CD4-positive, alpha-beta T cell (primary cell): Measurements from ENCODE around the gene PTPRN2. TPM values are rescaled to one million over a fixed set of nuclear protein-coding genes. Genes with fewer than 3 reads are reported as not detected.

ENCODE experiments used
- ATAC-seq: fragments of 200-7000 bp; cut with Tn5 transposase; one replicate; pipeline ENCODE4 v1.10.0; 2022; ENCODE audit warnings: mild to moderate bottlenecking; ENCODE audit not compliant: poor library complexity
- CTCF ChIA-PET: fragments of 350-600 bp; sonication (Branson Sonifier 250); formaldehyde crosslinking; loops from one replicate; lab custom pipeline; 2021; ENCODE audit warnings: antibody characterized with exemption, inconsistent platforms; lab: Charles Lee
- POLR2A ChIA-PET: fragments of 350-600 bp; sonication (Branson Sonifier 250); formaldehyde crosslinking; loops from one replicate; lab custom pipeline; 2021; ENCODE audit warnings: antibody characterized with exemption, inconsistent platforms; lab: Charles Lee
- DNase-seq, 14 experiments: peaks; one replicate each; pipeline ENCODE4 v3.0.0-alpha.2; 2013 to 2020; ENCODE audit warnings: mixed read lengths in 2 of 14
- H3K27ac ChIP-seq, 2 donors: one replicate each; pipeline versions ENCODE4 v1.5.1 to v1.7.0; 2013; ENCODE audit warnings: low read length in 2 of 2, low read depth in 1 of 2, mild to moderate bottlenecking in 1 of 2
- H3K27me3 ChIP-seq, 2 experiments: 1 replicate in 1 of 2; 2 replicates in 1 of 2; pipeline versions ENCODE4 v1.6.1 to v1.7.0; 2013; ENCODE audit warnings: low read length in 2 of 2, control low read depth in 1 of 2, mild to moderate bottlenecking in 1 of 2, moderate library complexity in 1 of 2; ENCODE audit not compliant: insufficient read depth in 2 of 2, control insufficient read depth in 1 of 2
- H3K36me3 ChIP-seq: one replicate; pipeline ENCODE4 v1.6.1; 2013; ENCODE audit warnings: low read length, control low read depth; ENCODE audit not compliant: insufficient read depth
- H3K4me1 ChIP-seq: one replicate; pipeline ENCODE4 v1.6.1; 2013; ENCODE audit warnings: low read length, control low read depth; ENCODE audit not compliant: insufficient read depth
- H3K4me3 ChIP-seq: one replicate; pipeline ENCODE4 v1.5.1; 2013; ENCODE audit warnings: mild to moderate bottlenecking, low read length, moderate library complexity
- H3K9me3 ChIP-seq, 2 experiments: 1 replicate in 1 of 2; 2 replicates in 1 of 2; pipeline versions ENCODE4 v1.6.1 to v1.7.0; 2013; ENCODE audit warnings: low read length in 2 of 2, mild to moderate bottlenecking in 2 of 2, control low read depth in 1 of 2, moderate library complexity in 1 of 2; ENCODE audit not compliant: control insufficient read depth in 1 of 2, insufficient read depth in 1 of 2
- H3K27ac Mint-ChIP-seq: one replicate; pipeline ENCODE4 v1.8.0; 2020; ENCODE audit warnings: mixed read lengths
- H3K27me3 Mint-ChIP-seq: one replicate; pipeline ENCODE4 v1.8.0; 2021; ENCODE audit warnings: mixed read lengths
- H3K36me3 Mint-ChIP-seq: one replicate; pipeline ENCODE4 v1.8.0; 2021; ENCODE audit warnings: low read depth, mixed read lengths
- H3K4me1 Mint-ChIP-seq: one replicate; pipeline ENCODE4 v1.8.0; 2021; ENCODE audit warnings: low read depth, mixed read lengths
- H3K4me3 Mint-ChIP-seq: one replicate; pipeline ENCODE4 v1.8.0; 2020; ENCODE audit warnings: mild to moderate bottlenecking, mixed read lengths
- H3K9me3 Mint-ChIP-seq: one replicate; pipeline ENCODE4 v1.8.0; 2020; ENCODE audit warnings: mixed read lengths
- intact Hi-C, 2 experiments: fragments of 100-400 bp; cut with DNase I in 1 of 2; cut with micrococcal nuclease in 1 of 2; formaldehyde crosslinking; loops; one replicate each; pipeline versions ENCODE4 v1.15.1 to v1.9.0; 2023 to 2025; cut with DNase I, micrococcal nuclease
- total RNA-seq, 174 experiments: library from RNA in 2 of 174; stranded (reverse) in 2 of 174; gene quantifications; one replicate each; pipeline ENCODE4 v1.2.3 and lab custom pipeline; 2021 to 2026
- TF ChIP-seq, protein P1 (sequence below): fragments of 200-600 bp; IDR thresholded peaks from one replicate; pipeline ENCODE4 v1.8.0; 2022; ENCODE audit warnings: antibody characterized with exemption, mild to moderate bottlenecking

Gene PTPRN2
- total RNA-seq, 2 experiments from 2014 or later: 0.34 to 0.44 TPM

DNA sequence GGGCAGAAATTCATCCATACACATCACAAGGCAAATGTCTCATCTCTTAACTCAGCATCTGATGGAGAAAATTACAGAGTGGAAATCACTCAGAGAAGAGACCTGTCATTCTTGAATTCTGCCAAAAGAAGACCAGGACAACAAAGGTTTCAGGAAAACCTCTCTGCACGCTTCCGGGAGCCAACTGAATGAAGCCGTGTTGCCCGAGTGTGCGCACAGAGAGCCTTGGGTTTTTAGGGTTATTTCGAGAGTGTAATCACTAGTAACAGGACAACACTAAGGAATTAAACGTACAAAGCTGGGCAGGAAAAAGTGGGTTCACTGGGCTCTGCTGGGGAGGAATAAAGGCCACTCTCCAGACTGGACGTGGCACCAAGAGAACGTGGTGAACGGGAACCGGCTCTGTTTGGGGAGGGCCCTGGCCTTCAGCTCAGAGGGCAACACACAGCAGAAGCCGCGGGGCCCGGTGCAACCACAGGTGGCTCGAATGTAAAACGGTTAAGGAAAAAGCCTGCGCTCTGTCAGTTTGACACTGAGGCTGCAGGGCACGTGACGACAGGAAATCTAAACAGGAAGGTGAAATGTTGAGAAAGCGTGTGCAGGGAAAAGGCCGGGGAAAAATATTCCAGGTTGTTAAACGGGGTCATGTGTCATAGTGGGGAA, 919.3 kb downstream of the PTPRN2 start:
- Mint-ChIP-seq H3K36me3 (no peaks in the 10 kb centered on the region), H3K27ac (no peak overlapping the region), H3K4me1 (peaks cover 28% of the 10 kb centered on the region), H3K27me3 (peaks cover 20% of the 10 kb centered on the region), H3K4me3 (peak overlapping the region; percentile 3), H3K9me3 (no peaks in the 10 kb centered on the region)
- peaks cover 0 to 27% of the 10 kb centered on the region in 2 experiments for H3K9me3 ChIP-seq
- peak in 1 of 14 experiments; percentile 20 for DNase-seq
- intact Hi-C loops: loop anchor here in 1 of 2 experiments (5.0 kb wide), 1 partner anchor 56 kb away; no protein-coding TSS in a partner anchor
- no peak overlapping the region for H3K27ac ChIP-seq
- CTCF ChIA-PET: no interaction called here
- no peak for ATAC-seq
- TF ChIP-seq, protein P1, sequence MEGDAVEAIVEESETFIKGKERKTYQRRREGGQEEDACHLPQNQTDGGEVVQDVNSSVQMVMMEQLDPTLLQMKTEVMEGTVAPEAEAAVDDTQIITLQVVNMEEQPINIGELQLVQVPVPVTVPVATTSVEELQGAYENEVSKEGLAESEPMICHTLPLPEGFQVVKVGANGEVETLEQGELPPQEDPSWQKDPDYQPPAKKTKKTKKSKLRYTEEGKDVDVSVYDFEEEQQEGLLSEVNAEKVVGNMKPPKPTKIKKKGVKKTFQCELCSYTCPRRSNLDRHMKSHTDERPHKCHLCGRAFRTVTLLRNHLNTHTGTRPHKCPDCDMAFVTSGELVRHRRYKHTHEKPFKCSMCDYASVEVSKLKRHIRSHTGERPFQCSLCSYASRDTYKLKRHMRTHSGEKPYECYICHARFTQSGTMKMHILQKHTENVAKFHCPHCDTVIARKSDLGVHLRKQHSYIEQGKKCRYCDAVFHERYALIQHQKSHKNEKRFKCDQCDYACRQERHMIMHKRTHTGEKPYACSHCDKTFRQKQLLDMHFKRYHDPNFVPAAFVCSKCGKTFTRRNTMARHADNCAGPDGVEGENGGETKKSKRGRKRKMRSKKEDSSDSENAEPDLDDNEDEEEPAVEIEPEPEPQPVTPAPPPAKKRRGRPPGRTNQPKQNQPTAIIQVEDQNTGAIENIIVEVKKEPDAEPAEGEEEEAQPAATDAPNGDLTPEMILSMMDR: no peak
- H3K4me3 ChIP-seq: no peak overlapping the region
- POLR2A ChIA-PET: no interaction called here
- peaks cover 6% of the 10 kb centered on the region in 2 experiments for H3K27me3 ChIP-seq
- no peaks in the 10 kb centered on the region for H3K36me3 ChIP-seq
- H3K4me1 ChIP-seq: peaks cover 19% of the 10 kb centered on the region

DNA sequence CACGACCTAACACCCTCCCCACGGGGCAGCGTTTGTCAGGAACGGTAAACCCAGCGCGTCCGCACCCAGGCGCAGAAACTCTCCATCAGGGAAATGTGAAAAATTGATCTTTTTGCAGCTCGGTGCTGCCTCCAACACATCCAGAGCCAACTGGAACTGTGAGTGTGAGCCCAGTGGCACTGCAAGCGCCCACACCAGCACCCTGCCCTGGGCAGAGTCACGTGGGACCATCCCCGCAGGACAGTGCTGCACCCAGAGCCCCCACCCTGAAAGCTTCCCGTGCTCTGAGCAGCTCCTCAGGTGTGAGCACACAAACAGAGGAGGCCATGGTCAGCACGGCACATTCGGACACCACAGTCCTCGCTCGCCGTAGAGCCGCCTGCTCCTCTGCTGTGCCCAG, 919.9 kb downstream of the PTPRN2 start:
- ATAC-seq: no peak
- Mint-ChIP-seq H3K9me3 (no peaks in the 10 kb centered on the region), H3K27me3 (peaks cover 16% of the 10 kb centered on the region), H3K4me1 (peaks cover 28% of the 10 kb centered on the region), H3K27ac (no peak overlapping the region), H3K36me3 (no peaks in the 10 kb centered on the region), H3K4me3 (no peak overlapping the region)
- POLR2A ChIA-PET: no interaction called here
- CTCF ChIA-PET: no interaction called here
- Histone ChIP-seq H3K27me3 (peaks cover 6% of the 10 kb centered on the region in 2 experiments), H3K4me3 (no peak overlapping the region), H3K27ac (no peak overlapping the region), H3K9me3 (peaks cover 0 to 30% of the 10 kb centered on the region in 2 experiments), H3K4me1 (peaks cover 19% of the 10 kb centered on the region), H3K36me3 (no peaks in the 10 kb centered on the region)
- TF ChIP-seq, protein P1: no peak
- intact Hi-C loops: loop anchor here in 1 of 2 experiments (5.0 kb wide), 1 partner anchor 55 kb away; no protein-coding TSS in a partner anchor
- peak in 1 of 14 experiments; percentile 25 for DNase-seq

DNA sequence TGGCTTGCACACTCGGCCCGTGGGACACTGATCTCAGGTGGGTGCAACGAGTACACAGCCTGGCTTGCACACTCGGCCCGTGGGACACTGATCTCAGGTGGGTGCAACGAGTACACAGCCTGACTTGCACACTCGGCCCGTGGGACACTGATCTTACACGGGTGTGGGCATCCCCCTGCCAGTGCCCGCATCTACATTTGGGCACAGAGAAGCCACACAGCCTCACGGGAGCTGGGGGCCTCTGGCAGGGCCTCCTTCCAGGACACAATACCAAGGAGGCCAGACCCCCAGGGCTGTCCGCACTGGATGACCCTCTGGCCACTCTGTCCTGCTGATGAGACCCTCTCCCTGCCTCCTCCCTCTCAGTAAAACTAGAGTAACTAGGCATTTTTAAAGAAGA, 920.4 kb downstream of the PTPRN2 start:
- H3K27ac ChIP-seq: no peak overlapping the region
- H3K9me3 Mint-ChIP-seq: no peaks in the 10 kb centered on the region
- no peak for DNase-seq
- no peak for ATAC-seq
- POLR2A ChIA-PET: no interaction called here
- H3K36me3 ChIP-seq: no peaks in the 10 kb centered on the region
- TF ChIP-seq, protein P1: no peak
- CTCF ChIA-PET: no interaction called here
- H3K9me3 ChIP-seq: peaks cover 0 to 34% of the 10 kb centered on the region in 2 experiments
- H3K27me3 ChIP-seq: peaks cover 6% of the 10 kb centered on the region in 2 experiments
- H3K4me1 Mint-ChIP-seq: peaks cover 28% of the 10 kb centered on the region
- H3K27me3 Mint-ChIP-seq: peaks cover 11% of the 10 kb centered on the region
- no peak overlapping the region for H3K4me3 Mint-ChIP-seq
- H3K36me3 Mint-ChIP-seq: no peaks in the 10 kb centered on the region
- H3K4me1 ChIP-seq: peaks cover 19% of the 10 kb centered on the region
- intact Hi-C loops: loop anchor here in 1 of 2 experiments (5.0 kb wide), 1 partner anchor 55 kb away; no protein-coding TSS in a partner anchor
- no peak overlapping the region for H3K4me3 ChIP-seq
- H3K27ac Mint-ChIP-seq: no peak overlapping the region
